ENCODE results near the gene SLC30A4.
A peak's percentile ranks its signal among the peaks of the same experiment; 100 is the strongest.

SLC30A4 gene

GRCh38 chr15:45499426-45499825, 23.1 kb downstream of the SLC30A4 start:
- DNase-seq, result no peak

DNA sequence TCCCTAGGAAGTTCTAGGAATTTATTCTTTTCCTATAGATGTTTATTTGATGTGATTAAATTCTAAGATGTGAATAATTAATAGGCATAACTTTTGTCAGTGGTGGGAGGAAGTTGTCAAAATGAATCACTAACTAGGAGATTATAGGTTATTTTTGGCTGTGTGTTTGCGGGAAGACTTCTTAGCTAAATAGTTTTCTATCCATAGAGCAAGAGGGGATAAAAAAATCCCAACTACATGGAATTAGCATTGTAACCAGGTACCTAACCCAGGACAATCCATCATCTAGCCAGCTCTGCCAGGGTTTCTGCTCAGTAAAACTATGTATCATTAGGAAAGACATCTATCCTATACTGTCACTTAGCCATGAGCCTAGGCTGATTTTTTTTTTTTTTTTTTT, 23.9 kb downstream of the SLC30A4 start:
- no peak for DNase-seq

GRCh38 chr15:45497261-45497660, 25.3 kb downstream of the SLC30A4 start:
- DNase-seq, result no peak

DNA sequence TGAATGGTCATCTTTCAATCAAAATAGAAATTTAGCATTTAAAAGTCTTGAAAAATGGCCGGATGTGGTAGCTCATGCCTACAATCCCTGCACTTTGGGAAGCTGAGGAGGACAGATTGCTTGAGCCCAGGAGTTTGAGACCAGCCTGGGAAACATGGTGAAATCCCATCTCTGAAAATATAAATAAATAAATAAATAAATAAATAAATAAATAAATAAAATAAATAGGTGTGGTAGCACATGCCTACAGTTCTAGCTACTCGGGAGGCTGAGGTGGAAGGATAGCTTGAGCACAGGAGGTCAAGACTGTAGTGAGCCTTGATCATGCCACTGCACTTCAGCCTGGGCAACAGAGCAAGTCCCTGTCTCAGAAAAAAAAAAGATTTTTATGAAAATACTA, 25.9 kb downstream of the SLC30A4 start:
- no peak for DNase-seq

DNA sequence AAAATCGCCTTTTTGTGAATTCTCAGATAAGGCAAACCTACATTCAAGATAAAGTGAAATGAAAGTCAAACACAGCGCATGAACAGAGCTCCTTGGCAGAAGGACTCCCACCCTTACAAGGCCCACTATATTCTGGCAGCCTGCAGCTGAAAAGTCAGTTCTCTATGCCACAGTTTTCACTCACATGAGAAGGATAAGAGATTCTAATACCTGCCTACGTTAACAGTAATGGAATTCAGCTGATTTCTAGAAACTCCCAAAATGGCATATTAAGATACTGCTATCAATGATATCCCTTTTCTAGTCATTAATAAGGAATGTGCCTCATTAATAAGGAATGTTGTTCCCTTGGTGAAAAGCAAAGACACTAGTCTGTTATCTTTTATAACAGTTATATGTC, 27.0 kb downstream of the SLC30A4 start:
- no peak for DNase-seq

DNA sequence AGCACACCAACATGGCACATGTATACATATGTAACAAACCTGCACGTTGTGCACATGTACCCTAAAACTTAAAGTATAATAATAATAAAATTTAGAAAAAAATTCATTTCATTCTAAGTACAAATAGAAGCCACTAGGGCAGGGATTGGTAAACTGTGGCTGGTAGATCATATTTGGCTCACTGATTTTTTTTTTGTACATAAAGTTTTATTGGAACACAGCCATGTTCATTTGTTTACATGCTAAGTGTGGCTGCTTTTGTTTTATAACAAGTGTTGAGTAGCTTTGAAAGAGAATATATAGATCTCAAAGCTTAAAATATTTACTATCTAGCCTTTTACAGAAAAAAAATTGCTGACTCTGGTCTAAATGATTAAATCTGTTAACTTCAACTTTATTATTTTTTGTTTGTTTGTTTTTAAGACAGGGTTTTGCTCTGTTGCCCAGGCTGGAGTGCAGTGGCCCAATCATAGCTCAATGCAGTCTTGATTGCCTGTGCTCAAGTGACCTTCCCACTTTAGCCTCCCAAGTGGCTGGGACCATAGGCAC, 32.8 kb downstream of the SLC30A4 start:
- no peak for DNase-seq

- DNase-seq, result no peak
Observed at GRCh38 chr15:45486317-45486716, 36.2 kb downstream of the SLC30A4 start.

DNA sequence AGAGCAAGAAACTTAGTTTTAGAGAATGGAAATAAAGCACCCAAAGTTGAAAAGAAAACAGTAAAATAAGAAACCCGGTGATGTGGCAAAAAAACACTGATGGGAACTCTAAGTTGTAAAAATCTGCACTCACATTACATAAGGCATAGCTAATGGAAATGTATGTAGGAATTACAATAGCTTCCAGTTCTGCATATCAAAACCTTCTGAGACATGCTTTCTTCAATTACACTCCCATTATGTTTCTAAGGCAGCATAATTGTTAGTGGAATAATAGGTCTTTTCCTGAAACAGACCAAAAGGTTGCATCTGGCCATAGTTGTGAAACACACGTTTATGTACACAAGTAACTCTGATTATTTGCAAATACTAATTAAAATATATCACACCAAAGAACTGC, 41.4 kb downstream of the SLC30A4 start:
- no peak for DNase-seq

DNA sequence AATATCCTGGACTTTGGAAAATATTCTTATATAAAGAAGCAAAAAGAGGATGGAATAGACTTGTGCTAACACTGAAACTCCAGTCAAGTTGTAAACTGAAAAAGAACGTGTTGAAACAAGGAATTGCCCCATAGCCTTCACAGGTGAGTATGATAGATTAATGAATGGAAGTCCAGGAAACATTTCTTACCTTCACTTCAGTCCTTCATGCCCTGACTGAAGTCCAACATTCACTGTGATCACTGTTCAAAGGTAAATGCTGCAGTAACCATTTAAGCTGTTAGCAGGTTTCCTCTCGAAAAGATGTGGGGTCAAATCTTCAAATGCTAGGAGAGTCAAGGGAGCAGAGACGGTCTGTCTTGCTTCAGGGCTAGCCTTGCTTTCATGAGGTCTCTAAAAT, 46.1 kb downstream of the SLC30A4 start:
- no peak for DNase-seq

- no peak for DNase-seq
Observed at GRCh38 chr15:45474799-45475198, 47.8 kb downstream of the SLC30A4 start.

DNA sequence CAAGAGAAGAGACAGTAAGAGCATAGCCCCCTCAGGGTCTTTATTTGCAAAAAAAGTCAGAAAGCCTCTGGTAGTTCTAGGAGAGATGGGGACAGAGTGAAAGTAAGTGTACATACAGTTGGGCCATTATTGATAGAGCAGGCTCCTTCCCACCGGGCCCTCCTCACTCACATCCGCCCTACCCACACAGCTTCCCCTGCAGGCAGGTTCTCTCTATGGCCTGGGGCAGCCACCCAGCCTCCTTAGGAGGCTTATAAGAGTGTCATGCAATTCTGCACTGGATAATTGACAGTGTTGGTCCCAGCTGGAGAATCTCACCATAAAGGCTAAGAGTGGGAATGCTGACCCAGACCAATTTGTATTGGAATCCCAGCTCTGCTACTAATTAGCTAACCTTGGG, 49.5 kb downstream of the SLC30A4 start:
- DNase-seq, result no peak

- no peak for DNase-seq
Observed at GRCh38 chr15:45471151-45471550, 51.4 kb downstream of the SLC30A4 start.

- DNase-seq, result no peak
Observed at GRCh38 chr15:45469441-45469840, 53.1 kb downstream of the SLC30A4 start.

GRCh38 chr15:45469027-45469426, 53.5 kb downstream of the SLC30A4 start:
- no peak for DNase-seq

DNA sequence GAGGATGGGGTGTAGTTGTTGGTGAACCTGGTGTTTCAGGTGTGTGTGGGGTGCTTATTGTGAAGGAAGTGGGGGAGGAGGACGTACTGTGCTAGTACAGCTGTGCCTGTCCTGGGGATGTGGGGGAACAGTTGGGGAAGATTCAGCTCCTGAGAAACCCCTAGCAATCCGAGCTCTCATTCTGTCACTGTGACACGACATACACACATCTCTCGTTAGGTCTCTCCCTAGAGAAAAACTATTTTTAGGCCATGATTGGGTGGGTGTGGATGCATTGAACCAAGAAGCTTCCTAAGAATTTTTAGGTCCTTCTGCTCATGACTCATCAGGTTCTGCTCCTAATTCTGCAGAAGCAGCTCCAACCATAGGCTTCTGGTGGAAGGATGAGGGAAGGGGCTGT, 54.3 kb downstream of the SLC30A4 start:
- peak in 1 of 2 donors; percentile 39 for DNase-seq

- DNase-seq, result peak; percentile 46 to 93
Observed at GRCh38 chr15:45458746-45459403, 63.7 kb downstream of the SLC30A4 start.

GRCh38 chr15:45457641-45458539, 64.7 kb downstream of the SLC30A4 start:
- DNase-seq, result peak; percentile 82 to 100

DNA sequence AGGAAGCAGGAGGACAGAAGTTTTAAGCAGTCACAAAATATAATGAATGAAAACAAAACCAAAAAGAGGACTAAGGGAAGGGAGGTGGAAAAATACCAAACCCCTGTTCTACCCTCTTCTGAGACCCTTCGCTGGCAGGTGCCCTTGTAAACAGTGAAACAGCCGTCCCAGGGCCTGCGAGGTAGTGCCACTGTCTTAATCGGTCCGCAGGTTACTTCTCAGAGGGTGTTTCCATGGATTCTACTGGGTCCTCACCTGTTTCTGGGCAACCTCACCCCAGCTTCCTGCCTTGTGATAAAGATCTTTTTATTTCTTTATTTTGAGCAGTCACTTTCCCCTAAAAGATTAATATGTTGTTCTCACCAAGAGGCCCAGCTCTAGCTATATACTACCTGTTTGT, 65.3 kb downstream of the SLC30A4 start:
- DNase-seq, result no peak

DNA sequence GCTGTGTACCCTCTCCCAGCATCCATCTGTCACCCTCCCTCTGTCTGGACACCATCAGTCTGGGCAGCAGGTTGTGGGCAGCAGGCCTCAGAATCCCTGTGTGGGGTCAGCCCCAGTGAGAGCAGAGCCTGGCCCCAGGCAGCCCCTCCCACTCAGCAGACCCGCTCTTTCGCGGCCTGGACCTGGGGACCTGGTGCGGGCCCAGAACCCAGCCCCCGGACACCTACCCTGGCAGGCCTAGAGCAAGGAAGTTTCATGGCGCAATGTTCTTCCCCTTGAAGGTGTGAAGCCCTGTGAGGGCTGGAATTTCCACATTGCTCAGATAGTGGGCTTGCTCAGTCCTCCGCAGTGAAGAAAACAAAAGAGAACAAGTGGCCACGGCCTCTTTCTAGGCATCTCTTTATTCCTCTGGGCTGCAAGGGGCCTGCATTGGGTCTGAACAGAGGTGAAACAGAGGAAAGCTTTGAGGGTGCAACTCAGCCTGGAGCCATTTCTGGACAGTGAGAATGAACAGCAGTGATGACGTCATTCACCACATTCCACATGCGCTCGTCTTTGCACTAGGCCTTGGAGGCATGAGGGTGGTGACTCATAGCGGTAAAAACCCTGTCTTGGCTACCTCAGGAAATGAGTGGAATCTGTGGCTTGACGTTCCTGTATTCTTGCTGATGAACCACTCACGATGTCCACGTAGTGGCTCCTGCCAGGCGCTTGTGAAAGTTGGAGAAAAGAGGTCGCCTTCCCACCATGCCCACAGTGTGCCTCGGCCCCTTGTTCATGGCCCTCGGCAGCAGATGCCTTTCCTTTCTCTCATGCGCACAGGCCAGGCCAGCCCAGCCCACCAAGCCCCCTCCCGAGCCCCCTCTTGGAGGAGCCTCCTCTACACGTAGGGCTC, 66.1 kb downstream of the SLC30A4 start:
- peak; percentile 94 to 98 for DNase-seq

DNA sequence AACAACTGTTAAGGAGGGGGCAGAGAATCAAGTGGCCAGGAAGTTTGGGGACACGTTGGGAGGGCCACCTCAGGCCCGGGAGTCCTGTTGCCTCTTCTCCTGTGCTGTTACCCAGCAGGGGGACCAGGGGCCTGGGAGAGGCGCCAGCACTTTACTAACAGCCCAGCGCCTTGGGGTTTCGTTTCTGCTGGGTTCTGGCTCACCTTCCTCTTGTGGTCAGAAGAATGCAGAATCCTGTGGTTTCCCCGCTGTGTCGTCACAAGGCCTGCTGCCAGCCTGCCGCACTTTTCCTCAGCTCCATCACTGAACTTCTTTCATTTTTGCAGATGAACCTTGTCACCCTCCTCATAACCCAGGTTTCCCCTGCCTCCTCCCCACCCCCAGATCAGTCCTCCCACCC, 67.7 kb downstream of the SLC30A4 start:
- peak; percentile 97 to 98 for DNase-seq

GRCh38 chr15:45451265-45451664, 71.3 kb downstream of the SLC30A4 start:
- DNase-seq, result peak in 1 of 2 donors; percentile 9

- DNase-seq, result peak in 1 of 2 donors; percentile 2
Observed at GRCh38 chr15:45449916-45450867, 72.4 kb downstream of the SLC30A4 start.

Data from inflammatory macrophage treated with lipopolysaccharide for 1 hour (primary cell).